ENCODE data around the gene PUS1. TPM values are rescaled to one million over a fixed set of nuclear protein-coding genes. Genes with fewer than 3 reads are reported as not detected.
"Not testable (repeated sequence)": the region's sequence is repeated elsewhere in the genome, so short reads cannot be mapped to it uniquely, and the experiment has no call there.

Gene PUS1
- 20.0 and 25.4 TPM in 2 replicates for total RNA-seq

DNA sequence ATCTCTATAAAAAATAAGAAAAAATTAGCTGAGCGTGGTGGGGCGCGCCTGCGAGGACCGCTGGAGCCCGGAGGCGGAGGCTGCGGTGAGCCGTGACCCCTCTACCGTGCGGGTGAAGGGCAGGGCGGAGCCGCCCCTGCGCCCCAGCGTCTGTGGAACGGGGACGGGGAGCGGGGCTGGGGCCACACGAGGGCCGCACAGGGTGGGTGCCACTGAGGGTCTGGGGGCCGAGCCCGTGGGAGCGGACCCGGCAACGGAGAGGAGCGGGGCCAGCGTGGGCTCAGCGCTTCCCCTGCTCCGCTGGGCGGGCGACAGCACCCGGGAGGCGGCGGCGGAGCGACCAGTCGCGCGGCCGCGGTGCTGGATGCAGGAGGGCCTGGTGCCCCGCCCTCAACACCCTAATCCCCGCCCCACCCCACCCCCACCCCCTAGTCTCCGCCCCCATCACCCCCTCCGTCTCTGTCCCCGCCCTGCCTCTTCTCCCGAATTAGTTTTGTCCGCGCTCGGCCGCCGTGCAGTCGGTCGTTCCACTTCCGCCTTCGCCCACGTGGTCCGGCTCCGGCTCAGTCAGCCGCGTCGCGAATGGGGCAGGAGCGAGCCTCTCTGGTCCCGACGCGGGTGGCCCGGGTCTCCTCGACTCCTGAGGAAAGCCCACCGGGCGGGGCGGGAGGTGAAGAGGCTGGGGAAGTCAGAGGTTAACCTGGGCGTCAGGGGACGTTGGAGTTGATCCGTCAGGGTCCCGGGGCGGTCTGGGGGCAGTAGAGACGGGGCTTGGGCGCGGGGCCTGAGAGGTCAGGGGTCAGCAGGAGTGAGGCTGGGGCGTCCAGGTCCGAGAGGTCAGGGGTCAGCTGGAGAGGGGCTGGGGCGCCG, at the start of gene PUS1:
PUS1 (plus strand) TSS at position 566 of the 870 bp plus-strand sequence. CDS start 447 bp downstream, outside the sequence.
- peak; percentile 36 for DNase-seq (ENCODE audit: extremely low read depth, low read depth, low spot score)

DNA sequence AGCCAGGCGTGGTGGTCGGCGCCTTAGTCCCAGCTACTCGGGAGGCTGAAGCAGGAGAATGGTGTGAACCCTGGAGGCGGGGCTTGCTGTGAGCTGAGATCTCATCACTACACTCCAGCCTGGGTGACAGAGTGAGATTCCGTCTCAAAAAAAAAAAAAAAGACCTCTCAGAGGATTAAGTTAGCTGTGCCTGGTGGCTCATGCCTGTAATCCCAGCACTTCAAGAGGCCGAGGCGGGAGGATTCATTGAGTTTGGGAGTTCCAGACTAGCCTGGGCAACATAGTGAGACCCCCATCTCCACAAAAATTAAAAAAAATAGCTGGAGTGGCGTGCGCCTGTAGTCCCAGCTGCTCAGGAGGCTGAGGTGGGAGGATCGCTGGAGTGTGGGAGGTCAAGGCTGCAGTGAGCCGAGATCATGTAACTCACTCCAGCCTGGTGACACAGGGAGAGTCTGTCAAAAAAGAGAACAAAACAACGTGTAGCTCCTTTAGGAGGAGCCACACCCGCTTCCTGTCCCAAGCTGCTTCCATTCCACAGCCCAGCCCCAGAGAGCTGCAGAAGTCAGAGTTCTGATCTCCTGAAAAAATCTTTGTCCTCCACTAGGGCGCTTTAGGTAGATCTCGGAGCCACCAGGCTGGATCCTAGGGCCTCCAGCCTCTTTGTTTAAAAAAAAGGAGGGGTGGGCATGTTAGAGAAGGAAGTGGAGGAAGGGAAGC, 46.1 kb upstream of the PUS1 start:
- DNase-seq (ENCODE audit: extremely low read depth, low read depth, low spot score) = no peak

DNA sequence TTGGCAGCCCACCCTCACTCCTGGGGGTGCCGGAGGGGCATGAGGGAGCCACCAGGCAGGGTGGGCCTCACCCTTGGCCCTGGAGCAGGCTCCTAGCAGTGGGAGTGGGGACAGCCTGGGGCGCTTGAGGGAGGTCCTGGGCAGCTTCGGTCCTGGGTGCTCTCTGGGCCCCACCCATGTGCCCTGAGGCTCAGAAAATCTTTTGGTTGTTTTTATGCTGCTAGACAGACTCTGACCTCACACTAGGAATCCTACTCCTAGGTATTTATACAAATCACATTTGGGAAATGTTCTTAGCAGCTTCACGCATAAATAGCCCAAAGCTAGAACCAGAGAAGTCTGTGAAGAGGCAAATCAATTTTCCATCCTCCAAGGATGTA, 45.6 kb upstream of the PUS1 start:
- DNase-seq (ENCODE audit: extremely low read depth, low read depth, low spot score) = no peak

DNA sequence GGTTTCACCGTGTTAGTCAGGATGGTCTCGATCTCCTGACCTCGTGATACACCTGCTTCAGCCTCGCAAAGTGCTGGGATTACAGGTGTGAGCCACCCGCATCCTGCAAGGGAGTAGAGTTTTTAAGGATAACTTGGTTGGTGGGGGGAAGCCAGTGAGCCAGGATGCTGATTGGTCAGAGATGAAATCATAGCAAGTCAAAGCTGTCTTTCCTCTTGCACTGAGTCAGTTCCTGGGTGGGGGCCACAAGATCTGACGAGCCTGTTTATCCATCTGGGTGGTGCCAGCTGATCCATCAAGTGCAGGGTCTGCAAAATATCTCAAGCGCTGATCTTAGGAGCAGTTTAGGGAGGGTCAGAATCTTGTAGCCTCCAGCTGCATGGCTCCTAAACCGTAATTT, 44.0 kb upstream of the PUS1 start:
- DNase-seq (ENCODE audit: extremely low read depth, low read depth, low spot score) = not testable (repeated sequence)

DNA sequence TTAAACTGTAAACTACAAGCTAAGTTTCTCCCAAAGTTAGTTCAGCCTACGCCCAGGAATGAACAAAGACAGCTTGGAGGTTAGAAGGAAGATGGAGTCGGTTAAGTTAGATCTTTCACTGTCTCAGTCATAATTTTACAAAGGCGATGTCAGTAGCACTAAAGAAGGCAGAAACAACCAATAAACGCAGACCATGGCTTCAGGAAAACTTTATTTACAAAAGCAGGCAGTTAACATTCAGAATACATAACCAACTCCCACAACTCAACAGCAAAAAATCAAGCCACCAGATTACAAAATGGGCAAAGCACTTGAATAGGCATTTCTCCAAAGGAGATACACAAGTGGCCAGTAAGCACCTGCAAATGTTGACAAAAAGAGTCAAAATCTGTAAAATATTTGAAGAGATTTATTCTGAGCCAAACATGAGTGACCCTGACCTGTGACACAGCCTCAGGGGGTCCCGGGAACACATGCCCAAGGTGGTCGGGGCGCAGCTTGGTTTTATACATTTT, 43.5 kb upstream of the PUS1 start:
- no peak for DNase-seq (ENCODE audit: extremely low read depth, low read depth, low spot score)

DNA sequence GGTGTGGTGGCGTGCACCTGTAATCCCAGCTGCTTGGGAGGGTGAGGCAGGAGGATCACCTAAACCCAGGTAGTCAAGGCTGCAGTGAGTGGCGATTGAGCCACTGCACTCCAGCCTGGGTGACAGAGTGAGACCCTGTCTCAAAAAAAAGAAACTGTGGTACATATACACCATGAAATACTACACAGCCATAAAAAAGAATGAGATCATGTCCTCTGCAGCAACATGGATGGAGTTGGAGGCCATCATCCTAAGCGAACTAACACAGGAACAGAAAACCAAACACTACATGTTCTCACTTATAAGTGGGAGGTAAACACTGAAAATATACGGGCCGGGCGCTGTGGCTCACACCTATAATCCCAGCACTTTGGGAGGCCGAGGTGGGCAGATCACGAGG, 37.4 kb upstream of the PUS1 start:
- not testable (repeated sequence) for DNase-seq (ENCODE audit: extremely low read depth, low read depth, low spot score)

DNA sequence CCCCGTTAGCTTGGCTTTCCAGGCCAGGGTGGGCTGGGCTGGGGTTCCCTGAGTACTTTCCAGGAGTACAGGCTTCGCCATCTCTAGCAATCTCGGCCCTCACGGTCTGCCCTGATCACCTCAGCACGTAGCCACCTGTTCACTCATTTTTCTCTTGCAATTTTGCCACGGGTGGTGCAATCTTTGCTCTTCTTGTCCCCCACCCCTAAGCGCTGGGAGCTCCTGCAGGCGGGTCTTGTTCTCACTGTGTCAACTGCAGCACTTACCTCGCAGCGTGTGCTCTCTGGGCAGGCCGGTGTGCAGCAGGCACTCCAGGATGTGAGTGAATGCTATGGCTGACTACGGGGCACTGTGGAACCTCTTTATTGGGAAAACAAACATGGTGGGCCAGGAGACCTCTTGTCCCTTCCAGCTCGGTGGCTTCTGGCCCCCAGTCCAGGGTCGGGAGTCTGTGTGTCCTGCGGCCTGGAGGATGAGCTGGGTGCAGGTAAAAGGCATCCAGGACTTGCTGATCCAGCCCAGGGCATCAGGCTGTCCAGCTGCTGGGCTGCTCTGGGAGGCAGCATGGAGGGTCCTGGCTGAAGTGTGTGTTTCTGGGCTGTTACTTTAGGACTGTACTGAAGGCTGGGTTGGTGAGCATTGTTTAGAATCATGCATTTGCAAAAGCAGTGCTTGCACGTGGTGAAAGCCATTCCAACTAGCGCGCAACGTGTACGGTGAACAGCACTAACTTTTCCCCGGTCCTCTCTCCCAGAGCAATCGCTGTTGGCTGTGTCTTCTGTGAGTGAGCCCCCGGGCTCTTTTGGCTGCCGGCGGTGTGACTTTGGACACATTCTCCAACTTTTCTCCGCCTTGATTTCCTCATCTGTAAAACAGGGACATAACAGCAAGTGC, 36.1 kb upstream of the PUS1 start:
- no peak for DNase-seq (ENCODE audit: extremely low read depth, low read depth, low spot score)

DNA sequence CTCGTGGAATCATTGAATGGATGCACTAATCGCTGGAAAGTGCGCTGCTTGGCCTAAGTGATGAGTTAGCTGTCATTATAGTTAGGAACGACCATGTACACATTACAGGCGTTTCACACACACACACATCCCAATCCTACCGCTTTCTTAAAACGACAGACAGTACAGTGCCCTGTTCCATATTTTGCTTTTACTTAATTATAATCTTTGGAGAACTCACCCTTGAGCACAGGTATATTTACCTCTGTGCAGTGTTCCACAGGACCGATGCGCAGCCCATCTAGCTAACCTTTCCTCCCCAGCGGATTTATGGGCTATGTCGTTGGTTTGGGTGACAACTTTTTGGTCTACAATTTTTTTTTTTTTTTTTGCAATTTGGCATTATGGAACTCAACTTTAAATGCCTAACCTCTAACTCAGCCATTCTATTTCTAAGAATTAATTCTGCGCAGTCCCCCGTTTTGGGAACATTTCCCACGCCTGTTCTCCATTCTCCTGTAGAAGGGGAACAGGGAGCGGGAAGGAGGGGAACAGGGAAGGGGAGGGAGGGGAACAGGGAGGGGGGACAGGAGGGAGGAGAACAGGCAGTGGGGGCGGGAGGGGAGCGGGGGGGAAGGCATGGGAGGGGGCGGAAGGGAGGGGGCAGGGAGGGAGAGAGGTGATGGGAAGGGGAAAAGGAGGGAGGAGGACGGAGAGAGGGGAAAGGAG, 35.3 kb upstream of the PUS1 start:
- no peak for DNase-seq (ENCODE audit: extremely low read depth, low read depth, low spot score)

DNA sequence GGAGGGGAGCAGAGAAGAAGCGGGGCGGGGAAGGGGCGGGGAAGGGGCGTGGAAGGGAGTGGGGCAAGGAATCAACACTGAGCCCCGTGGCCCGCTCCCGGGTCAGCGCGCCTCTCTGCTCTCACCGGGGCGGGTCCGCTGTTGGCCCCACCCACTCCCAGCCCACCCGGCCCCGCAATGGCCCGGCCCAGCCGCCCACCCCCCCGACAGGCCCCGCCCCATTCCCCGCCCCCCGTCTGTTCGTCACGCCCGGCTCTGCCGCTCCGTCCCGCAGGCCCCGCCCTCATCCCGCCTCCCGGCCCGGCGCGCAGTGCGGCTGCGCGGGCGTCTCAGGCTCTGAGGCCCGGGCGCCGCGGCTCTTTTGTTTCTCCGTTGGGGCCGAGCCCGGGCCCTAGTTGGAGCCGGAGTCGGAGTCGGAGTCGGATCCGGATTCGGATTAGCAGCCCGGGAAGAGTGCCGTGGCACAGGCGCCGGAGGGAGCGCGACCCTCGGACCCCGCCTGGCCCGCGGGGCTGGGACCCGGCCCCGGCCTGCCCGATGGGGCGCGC, 34.7 kb upstream of the PUS1 start, which contains the start of gene ULK1:
ULK1 (plus strand) TSS at position 310 of the 548 bp plus-strand sequence. CDS start 380 bp downstream, outside the sequence.
- DNase-seq (ENCODE audit: extremely low read depth, low read depth, low spot score) = no peak

DNA sequence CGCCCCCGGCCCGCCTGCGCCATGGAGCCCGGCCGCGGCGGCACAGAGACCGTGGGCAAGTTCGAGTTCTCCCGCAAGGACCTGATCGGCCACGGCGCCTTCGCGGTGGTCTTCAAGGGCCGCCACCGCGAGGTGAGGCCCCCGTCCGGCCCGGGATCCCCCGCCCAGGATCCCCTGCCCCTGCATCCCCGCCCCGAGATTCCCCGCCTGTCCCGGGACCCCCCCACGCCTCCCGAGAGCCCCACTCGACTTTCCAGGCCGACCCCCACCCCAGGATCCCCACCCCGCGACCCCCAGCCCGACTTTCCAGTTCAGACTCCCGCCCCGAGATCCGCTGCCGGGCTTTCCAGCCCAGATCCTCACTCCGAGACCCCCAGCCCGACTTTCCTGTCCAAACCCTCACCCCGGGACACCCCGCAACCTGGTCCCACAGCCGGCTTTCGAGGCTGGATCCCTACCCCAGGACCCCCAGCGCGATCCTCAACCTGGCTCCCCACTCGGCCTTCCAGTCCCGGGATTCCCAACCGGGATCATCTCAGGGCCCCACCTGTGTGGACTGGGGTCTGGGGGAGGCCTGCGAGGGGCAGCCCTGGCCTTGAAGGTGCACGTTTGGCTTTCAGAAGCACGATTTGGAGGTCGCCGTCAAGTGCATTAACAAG, 34.0 kb upstream of the PUS1 start:
- no peak for DNase-seq (ENCODE audit: extremely low read depth, low read depth, low spot score)

DNA sequence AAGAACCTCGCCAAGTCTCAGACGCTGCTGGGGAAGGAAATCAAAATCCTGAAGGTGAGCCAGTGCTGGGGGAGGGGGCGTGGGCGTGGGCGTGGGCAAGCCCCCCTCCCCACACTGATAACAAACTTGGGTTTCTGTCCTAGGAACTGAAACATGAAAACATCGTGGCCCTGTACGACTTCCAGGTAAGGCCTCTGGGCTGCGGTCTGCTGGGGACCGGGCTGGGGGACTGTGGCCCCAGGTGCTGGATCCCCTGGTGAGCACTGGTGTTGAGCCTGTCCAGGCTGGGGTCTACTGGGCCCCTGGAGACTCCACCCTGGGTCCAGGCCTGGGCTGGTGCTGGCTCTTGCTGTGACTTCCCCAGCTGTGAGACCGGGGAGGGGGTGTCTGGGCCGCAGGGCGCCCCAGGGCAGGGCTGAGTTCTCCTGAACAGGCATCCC, 33.4 kb upstream of the PUS1 start:
- DNase-seq (ENCODE audit: extremely low read depth, low read depth, low spot score) = no peak

DNA sequence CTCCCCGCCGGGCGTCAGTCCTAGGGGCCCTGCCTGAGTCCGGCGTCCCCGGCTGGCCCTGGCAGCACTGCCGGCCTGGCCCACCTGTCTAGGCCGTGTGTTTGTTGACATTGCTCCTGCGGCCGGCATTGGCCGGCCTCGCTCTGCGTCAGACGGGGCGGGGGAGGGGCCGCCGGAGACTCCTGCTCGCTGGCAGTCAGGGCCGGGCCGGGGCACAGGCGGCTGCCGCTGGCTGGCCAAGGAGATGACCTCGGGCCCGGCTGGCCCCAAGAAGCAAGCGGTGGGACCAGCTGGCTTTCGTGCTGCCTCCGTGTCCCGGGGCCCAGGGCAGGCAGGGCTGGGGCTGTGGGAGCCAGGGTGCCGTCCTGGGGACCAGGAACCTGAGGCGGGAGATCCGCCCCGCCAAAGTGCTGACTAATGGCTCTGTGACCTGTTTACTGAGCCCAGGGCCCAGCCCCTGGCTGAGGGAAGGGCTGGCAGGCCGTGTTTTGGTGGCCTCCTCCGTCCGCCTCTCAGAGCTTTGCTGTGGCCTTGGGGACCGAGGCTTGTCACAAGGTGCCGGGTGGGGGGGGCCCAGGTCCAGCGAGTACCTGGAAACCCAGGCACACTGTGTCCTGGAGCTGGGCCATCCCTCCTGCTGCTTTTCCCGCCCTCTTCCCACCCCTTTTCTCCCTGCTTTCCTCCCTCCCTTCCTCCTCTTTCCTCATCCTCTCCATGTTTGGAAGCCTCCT, 32.8 kb upstream of the PUS1 start:
- no peak for DNase-seq (ENCODE audit: extremely low read depth, low read depth, low spot score)

DNA sequence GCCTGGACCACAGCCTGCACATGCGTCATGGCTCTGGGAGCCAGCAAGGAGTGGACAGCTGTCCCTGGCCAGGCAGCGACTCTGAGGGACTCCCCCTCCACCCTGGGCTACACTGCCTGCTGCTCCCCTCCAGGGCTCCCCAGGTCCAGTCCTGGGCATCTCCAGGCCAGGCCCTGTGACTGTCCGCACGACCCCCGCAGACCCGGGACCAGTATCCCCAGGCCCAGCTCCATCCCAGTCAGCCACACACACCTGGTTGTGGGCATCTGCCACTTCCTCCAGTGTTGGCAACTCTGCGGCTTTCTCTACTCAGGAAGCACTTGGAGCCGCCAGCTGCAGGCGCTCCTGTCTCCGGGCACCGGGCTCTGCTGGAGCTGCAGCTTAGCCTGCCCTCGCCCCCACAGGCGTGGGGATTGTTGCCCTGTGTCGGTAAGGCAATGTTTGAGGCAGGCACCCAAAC, 32.2 kb upstream of the PUS1 start:
- DNase-seq (ENCODE audit: extremely low read depth, low read depth, low spot score) = no peak

DNA sequence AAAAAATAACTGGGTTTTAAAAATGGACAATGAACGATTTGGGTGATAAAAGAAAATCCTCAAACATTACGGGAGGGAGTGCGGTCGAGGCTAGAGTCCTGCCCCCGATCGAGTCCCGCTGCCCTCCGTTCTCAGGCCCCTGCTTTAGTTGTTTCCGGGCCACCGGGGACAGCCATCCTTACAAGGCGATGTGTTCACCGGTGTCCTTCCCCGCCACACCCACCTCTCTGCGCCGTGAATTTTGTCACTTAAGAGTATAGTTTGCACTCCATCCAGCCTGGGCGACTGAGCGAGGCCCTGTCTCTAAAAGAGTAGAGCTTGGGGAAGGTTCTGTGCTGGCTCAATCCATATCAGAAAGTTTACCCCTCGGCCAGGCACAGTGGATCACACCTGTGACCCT, 31.8 kb upstream of the PUS1 start:
- DNase-seq (ENCODE audit: extremely low read depth, low read depth, low spot score) = no peak

DNA sequence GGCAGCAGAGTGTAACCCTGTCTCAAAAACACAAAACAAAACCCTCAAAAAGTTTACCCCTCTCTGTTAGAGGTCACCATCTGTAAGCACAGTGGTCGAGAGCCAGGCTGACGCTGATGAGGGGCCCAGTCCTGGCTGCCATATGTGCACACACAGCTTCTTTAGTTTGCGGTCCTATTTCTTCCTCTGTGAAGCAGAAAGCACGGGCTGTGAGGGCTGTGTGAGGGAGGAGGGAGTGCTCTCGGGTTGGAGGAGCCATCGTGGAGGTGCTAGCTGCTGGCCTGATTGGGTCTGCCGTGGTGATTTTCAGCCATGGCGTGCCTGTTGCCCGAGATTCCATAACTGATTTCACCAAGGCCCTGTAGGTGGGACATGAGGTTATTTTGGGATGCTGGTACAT, 31.2 kb upstream of the PUS1 start:
- DNase-seq (ENCODE audit: extremely low read depth, low read depth, low spot score) = no peak

DNA sequence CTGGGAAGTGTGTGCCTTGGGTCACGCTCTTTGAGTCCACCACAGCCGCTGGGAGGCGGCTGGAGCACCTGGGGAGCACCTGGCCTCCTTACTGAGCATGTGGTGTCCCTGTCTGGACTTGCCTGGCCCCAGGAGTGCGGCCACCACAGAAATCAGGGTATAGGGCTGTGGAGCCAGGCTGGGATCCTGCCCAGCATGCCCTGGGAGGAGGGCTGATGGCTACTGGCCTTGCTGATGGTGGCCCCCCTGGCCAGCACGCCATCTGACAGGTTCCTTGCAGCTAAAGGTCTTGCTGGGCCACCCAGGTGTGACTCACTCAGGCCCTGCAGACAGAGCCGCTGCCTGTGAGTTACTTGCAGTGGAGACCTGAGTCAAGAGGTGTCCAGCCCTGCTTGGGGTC, 28.7 kb upstream of the PUS1 start:
- no peak for DNase-seq (ENCODE audit: extremely low read depth, low read depth, low spot score)

DNA sequence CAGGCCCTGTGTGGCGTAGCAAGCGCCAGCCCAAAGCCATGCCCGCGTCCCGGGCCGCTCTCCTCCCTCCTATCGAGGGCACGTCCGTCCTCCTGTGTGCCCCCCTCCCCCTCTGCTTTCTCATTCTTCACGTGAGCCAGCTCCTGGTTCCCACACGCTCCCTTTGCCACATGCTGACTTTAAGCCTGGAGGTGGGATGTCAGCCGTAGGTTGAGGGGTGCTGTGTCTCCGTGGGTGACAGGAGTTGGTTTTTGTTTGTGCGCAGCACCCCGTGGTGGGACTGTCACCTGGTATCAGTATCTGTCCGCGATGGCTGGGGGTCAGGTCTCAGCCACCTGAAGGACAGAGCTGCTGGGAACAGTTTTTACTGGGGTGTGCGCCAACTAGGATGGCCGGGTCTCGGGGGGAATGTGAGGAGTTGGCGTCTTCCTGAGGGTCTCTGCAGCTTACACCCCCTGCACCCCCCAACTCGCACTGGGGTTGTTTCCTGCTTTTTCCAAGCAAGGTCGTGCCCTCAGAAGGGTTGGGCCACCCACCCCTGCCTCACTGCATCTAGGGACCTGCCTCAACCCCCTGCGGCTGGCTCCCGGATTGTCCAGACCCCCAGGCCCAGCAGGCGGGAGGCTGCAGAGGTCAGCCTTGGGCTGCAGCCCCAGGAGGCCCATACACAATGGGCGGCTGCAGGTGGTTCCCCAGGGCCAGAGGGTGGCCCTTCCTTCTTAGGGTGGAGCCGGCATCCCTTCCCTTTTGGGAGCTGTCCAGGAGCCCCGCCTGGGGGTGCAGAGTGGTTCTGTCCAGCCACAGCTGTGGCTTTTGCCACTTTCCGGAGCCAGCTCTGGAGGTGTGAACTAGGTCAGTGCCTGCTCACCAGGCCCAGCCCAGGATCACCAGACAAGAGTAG, 27.4 kb upstream of the PUS1 start:
- no peak for DNase-seq (ENCODE audit: extremely low read depth, low read depth, low spot score)

All from glomerular endothelial cell (primary cell).